Right renal pelvis (tissue), 4 donors: Measurements from ENCODE around the gene ST6GALNAC1. TPM values are rescaled to one million over a fixed set of nuclear protein-coding genes. Genes with fewer than 3 reads are reported as not detected.
"Not testable (repeated sequence)": the region's sequence is repeated elsewhere in the genome, so short reads cannot be mapped to it uniquely, and the experiment has no call there.

Experiments
- DNase-seq, 4 donors: peaks; one replicate each; pipeline ENCODE4 v3.0.0-alpha.2; 2013; ENCODE audit warnings: low read depth in 4 of 4, low spot score in 3 of 4, missing footprints in 1 of 4
- polyA plus RNA-seq, 4 donors: library from polyadenylated mRNA; unstranded; fragments of 120-200 nt; gene quantifications; one replicate each; pipeline ENCODE4 v1.2.1, GENCODE V29; 2013; ENCODE audit not compliant: insufficient read length in 4 of 4

ST6GALNAC1 gene
- polyA plus RNA-seq, 4 donors: 0.24 to 0.37 (median 0.32) TPM

DNA sequence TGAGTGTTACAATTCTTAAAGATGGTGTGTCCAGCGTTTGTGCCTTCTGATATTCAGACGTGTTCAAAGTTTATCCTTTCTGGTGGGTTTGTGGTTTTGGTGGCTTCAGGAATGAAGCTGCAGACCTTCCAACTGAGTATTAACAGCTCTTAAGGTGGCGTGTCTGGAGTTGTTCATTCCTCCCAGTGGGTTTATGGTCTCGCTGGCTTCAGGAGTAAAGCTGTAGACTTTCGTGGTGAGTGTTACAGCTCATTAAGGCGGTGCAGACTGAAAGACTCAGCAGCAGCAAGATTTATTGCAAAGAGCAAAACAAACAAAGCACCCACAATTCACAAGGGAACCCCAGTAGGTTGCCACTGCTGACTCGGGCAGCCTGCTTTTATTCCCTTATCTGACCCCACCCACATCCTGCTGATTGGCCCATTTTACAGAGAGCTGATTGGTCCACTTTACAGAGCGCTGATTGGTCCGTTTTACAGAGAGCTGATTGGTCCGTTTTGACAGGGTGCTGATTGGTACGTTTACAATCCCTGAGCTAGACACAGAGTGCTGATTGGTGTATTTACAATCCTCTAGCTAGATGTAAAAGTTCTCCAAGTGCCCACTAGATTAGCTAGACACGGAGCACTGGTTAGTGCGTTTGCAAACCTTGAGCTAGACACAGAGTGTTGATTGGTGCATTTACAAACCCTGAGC lies 29.3 kb downstream of the ST6GALNAC1 start:
- DNase-seq: not testable (repeated sequence)

- DNase-seq: no peak
Observed at GRCh38 chr17:76612977-76613851, 30.3 kb downstream of the ST6GALNAC1 start.

- no peak for DNase-seq
Observed at GRCh38 chr17:76612465-76612864, 31.1 kb downstream of the ST6GALNAC1 start.

GRCh38 chr17:76611758-76612157 lies 31.8 kb downstream of the ST6GALNAC1 start:
- no peak for DNase-seq

GRCh38 chr17:76611080-76611749 lies 32.3 kb downstream of the ST6GALNAC1 start:
- DNase-seq: not testable (repeated sequence)

GRCh38 chr17:76606685-76607084 lies 36.9 kb downstream of the ST6GALNAC1 start:
- DNase-seq: not testable (repeated sequence)

DNA sequence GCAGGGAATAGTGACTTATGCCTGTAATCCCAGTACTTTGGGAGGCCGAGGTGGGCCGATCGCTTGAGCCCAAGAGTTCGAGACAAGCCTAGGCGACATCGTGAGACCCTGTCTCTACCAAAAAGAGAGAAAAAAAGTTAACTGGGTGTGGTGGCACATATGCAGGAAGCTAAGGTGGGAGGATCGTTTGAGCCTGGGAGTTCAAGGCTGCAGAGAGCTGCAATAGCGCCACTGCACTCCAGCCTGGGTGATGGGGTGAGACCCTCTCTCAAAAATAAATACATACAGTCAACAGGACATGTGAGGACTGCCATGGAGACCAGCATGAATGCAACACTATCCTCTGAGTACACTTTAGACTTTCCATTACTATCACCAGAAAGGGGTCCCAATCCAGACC lies 42.5 kb downstream of the ST6GALNAC1 start:
- no peak for DNase-seq

DNA sequence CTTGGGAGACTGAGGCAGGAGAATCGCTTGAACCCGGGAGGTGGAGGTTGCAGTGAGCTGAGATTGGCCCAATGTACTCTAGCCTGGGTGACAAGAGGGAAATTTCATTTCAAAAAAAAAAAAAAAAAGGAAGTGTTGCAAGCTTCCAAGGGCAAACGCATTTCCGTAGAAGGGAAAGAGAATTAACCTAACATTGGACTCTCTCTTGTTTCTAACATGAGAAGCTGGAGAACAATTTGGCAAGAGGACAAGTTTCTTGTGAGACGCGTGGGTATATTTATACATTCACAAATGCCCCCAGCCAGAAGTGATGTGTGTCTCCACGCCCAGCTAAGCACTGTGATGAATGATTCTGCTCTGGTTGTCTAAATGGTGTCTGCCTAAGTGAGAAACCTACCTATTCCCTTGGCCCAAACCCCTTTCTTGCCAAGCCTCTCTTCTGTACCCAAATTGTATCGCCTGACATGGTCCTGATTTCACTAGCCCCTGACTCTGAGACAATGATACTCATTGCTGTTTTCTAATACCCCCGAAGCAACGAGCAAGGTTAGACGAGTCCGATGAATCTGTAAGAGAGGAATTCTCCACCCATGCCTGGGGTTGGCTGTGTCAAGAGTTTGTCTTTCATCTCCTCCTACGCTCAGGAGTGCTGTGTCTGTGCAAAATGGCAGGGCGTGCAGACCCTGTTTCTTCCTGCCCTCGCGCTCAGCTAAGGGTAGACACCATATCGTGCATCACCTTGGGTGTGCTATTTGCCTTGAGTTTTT lies 43.7 kb downstream of the ST6GALNAC1 start:
- no peak for DNase-seq

GRCh38 chr17:76598004-76598439 lies 45.5 kb downstream of the ST6GALNAC1 start:
- no peak for DNase-seq

GRCh38 chr17:76597156-76598003 lies 46.2 kb downstream of the ST6GALNAC1 start:
- DNase-seq: no peak

DNA sequence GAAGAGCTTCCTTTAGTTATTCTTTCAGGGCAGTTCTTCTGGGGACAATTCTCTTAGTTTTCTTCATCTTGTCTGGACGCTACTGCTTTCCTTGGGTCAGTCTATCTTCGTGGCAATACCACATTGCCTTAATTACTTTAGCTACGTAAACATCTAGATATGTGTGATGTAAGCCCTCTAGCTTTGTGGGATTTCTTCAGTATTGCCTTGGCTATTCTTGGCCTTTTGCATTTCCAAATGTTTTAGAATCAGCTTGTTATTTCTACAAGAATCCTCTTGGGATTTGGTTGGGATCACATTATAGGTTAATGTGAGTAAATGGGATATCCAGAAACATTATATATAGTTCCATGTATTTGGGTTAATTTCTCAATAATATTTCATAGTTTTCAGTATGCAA lies 48.9 kb downstream of the ST6GALNAC1 start:
- no peak for DNase-seq

DNA sequence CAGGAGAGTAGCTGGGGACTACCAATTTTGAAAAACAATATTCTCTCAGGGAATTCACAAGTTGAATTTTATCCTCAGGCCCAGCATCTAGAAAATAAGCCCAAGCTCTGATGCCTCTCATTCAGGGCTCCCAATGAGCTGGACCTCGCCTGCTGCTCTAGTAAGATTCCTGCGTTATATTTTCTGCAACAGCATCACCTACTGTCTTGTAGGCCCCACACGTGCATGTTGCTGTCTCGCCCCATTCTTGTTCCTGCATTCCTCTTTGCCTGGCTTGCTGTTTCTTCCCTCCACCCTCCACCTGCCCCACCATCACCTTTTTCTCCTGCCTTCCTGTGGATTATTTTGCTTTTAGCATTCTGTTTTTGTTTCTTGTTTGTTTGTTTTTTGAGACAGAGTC lies 49.6 kb downstream of the ST6GALNAC1 start:
- DNase-seq: no peak

GRCh38 chr17:76593384-76593826 lies 50.2 kb downstream of the ST6GALNAC1 start:
- DNase-seq: no peak

GRCh38 chr17:76588182-76588581 lies 55.4 kb downstream of the ST6GALNAC1 start:
- no peak for DNase-seq

GRCh38 chr17:76586741-76587487 lies 56.6 kb downstream of the ST6GALNAC1 start:
- DNase-seq: no peak

- no peak for DNase-seq
Observed at GRCh38 chr17:76585649-76586593, 57.6 kb downstream of the ST6GALNAC1 start, which contains the start of gene ST6GALNAC2. Gene ST6GALNAC2 (minus strand): TSS chr17:76585860. CDS start chr17:76585808, 52 bp downstream.

DNA sequence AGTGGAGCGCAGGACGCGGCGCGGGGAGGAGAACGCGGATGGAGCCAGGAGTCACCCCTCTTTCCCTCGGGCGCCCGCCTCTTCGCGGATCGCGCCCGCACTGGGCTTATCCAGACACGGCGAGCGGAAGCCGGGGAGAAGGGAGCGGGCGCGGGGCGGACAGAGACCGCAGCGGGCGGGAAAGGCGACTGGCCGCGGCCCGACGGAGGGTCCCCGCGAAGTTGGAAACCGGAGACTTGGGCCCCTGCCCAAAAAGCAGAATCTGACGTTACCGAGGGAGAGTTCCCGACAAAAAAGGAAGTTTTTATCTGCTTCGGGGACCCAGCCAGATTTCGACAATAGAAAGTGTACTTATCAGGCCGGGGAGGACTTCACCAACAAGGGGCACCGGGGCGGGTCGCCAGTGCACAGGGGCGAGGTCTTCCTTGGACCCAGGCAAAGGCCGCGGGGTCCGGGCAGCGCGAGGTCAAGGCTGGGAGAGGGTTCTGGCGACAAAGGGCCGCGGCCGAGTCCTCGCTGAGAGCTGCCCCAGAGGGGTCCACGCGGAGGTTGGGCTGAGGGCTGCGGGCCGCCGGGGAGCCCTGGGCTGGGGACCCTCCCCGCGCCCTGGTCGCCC lies 58.4 kb downstream of the ST6GALNAC1 start:
- no peak for DNase-seq
